Epidermal melanocyte (primary cell): ENCODE results near the gene C10orf90.

ENCODE experiments used
- DNase-seq: peaks from one replicate; pipeline ENCODE4 v3.0.0; 2011; ENCODE audit warnings: low spot score; ENCODE audit not compliant: insufficient read length

Gene C10orf90

DNA sequence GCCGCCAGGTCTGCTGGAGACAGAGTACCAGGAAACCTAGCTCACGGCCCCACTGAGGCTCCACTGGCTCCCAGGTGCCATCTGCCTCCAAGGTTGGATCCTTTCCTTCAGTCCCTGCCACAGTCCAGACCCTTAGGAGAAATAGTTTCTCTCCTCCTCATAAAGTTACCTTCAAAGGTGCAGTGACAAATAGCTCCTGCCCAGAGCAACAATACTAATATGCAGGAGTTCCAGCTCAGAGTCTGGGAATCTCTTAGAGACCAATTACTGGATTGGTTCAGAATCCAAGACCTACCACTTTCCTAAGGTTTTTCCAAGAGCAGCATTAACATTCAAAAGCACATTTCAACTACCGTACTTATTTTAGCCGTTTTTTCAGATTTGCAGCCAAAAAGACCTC lies 241.2 kb downstream of the C10orf90 start:
- no peak for DNase-seq

DNA sequence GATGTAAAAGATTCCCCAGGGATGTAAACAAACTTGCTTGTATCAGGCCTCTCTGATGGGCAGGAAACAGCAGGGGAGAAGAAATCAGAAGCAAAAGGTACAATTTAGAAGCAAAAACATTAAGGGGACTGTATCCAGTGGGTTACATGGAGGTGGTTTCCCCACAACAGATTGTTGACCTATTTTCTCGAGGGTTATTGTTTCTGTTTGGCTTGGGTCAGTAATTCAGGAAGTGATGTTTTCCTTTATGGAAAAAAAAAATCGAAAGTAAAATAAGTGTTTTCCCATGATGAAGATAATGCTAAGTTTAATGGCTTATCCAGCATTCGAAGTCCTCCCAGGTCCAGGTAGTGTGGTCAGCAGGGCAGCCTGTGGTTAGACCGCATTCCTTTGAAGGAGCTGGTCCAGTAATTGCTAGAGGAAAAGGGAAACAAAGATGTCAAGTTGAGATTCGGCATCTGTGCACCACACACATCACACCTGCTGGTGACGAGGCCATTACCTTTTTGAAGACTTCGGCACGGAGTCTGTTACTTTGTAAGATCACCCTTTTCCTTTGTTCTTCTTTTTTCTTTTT lies 244.9 kb downstream of the C10orf90 start:
- no peak for DNase-seq

- DNase-seq: no peak
These were observed 245.5 kb downstream of the C10orf90 start for GRCh38 chr10:126425032-126425431.

- no peak for DNase-seq
These were observed 246.6 kb downstream of the C10orf90 start for GRCh38 chr10:126423732-126424491.

GRCh38 chr10:126422567-126422966 lies 247.9 kb downstream of the C10orf90 start:
- no peak for DNase-seq

GRCh38 chr10:126421756-126422256 lies 248.7 kb downstream of the C10orf90 start:
- DNase-seq: peak; percentile 36

DNA sequence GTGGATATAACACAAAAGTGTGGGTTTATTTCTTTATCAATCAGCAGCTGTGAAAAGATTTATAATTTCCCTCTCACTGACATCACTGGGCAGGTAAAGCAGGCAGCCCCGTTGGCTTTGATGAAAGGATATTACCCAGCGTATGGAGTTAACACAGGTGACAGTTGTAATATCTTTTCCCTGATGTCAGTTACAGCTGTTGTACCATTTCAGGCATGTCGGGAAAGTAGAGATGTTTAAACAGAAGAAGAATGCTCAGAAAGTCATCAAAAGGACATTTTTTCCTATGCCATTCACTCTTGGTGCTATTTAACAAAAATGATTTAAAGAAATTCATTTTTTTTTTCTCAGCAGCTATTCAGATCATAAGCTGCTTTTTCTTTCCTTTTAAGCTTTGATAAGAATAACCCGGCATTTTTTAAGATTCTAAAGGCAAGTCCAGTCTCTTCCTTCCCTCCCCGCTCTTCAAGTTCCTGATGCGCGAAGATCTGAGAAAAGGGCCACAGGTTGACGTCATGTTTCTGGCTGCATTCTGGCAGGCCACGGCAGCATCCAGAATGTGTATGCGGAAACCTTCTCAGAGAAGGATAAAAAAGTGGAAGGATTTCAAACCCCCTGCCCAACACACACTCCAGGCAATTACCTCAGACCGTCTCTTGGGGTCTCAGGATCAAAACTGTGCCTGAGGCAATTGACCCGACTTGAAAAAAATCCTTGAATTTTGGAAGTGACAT lies 249.8 kb downstream of the C10orf90 start:
- no peak for DNase-seq

- DNase-seq: no peak
These were observed 253.2 kb downstream of the C10orf90 start for GRCh38 chr10:126417220-126417825.

- no peak for DNase-seq
These were observed 260.7 kb downstream of the C10orf90 start for GRCh38 chr10:126409821-126410220.

DNA sequence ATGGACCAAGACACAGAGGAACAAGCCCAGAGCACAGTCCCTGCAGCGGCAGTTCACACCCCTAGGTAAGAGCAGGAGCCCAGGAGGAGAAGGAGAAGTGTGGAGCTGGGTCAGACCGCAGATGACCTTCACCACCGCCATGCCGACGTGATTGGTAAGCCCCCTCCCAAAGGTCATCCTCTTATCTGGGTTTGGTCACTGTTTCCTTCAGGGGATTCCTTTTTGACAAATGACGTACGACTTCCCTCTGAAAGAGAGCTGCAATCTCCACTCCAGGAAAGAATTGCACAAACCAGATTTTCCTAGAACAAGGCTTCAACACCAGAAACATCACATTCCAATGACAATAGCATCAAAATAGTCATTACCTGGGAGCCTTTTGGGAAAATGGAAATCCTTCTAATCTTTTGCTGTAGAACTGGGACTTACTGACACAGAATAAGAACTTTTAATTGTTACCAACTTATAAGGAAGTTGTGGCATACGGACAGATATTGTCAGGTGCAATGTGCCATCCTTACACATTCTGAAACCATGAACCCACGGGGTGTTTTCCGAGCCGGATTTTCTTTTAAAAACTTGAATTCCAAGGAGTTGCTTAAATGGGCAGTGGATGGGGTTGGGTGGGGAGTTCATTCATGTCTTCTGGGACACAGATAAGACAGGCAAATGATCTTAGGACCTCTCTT lies 261.4 kb downstream of the C10orf90 start:
- no peak for DNase-seq

DNA sequence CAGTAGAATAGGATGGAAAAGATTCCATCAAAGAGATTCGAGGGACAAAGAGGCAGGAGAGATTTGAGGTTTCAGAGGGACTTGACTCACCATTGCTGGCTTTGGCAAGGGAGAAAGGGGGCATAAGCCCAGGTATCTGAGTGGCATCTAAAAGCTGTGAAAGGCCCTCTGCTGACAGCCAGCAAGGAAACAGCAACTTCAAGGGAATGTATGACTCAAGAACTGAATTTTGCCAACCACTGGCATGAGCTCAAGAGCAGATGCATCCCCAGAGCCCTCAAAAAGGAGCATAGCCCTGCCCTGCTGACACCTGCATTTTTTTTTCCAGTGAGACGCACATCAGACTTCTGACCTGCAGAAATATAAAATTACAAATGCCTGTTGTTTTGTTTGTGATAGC lies 262.7 kb downstream of the C10orf90 start:
- no peak for DNase-seq

- DNase-seq: no peak
These were observed 265.2 kb downstream of the C10orf90 start for GRCh38 chr10:126405239-126405775.

- DNase-seq: no peak
These were observed 267.5 kb downstream of the C10orf90 start for GRCh38 chr10:126402721-126403695.

- no peak for DNase-seq
These were observed 269.9 kb downstream of the C10orf90 start for GRCh38 chr10:126400641-126401040.

GRCh38 chr10:126398924-126399323 lies 271.6 kb downstream of the C10orf90 start:
- DNase-seq: no peak

GRCh38 chr10:126398383-126398743 lies 272.1 kb downstream of the C10orf90 start:
- no peak for DNase-seq

- peak; percentile 59 for DNase-seq
These were observed 272.7 kb downstream of the C10orf90 start for GRCh38 chr10:126397640-126398382.

- DNase-seq: no peak
These were observed 273.3 kb downstream of the C10orf90 start for GRCh38 chr10:126397156-126397555.

DNA sequence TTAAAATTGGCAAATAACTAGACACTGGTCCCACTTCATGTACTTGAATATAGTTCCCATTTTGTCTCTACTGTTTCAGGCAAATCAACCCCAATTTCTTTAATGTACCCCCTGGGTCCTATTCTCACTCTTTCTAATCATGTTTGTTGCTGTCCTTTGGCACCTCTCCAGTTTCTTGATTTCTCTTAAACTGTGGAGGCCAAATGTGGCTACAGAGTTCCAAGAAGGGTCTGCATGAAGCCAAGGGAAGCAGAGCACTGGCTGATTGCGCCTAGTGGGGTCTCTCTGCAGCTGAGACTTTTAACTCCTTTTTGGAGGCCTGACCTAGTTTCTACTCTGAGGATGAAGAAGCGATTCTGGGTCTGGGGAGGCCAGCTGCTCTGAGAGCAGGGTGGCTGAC lies 275.5 kb downstream of the C10orf90 start:
- DNase-seq: no peak
